ENCODE data around the gene MBP. TPM values are rescaled to one million over a fixed set of nuclear protein-coding genes. Genes with fewer than 3 reads are reported as not detected.

The MBP gene
- total RNA-seq, 1 experiment from 2014 or later = 88.8 TPM

DNA sequence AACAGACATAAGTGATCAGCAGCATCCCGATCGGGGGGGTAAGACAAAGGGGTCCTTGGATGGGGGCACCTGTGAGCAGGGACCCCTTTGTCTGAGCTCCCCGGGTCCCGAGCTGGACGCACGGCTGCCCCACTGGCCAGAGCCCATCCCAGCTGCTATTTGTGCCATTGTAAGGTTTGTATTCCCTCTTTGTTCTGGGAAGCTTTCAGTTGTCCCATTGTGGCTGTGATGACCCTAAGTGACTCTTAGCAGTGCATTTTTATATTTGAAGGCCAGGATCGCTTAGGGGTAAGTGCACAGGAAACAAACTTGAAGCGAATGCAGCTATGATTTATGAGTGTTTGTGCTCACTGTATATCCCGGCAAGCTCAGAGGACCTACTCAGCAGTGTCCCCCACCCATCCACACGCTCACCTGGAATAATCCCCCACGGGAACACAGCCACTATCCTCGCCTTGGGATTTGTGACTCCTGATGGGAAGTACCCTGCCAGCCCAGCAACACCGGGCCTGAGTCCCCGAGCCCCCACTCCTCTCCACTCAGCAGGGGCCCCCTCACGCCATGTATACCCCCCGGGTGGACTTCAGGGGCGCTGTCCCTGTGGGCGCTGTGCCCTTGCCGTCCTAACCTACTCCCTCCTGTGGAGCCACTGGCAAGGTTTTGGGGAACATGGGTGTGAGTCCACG, 80.1 kb downstream of the MBP start:
- no peaks in the 10 kb centered on the region for H3K27me3 ChIP-seq (ENCODE audit: control insufficient read depth, insufficient read depth, low read length)
- CTCF ChIA-PET = interaction anchor here (0.7 kb wide), 1 partner anchor 228 kb away, joined by 3 read pairs; no protein-coding TSS in a partner anchor

DNA sequence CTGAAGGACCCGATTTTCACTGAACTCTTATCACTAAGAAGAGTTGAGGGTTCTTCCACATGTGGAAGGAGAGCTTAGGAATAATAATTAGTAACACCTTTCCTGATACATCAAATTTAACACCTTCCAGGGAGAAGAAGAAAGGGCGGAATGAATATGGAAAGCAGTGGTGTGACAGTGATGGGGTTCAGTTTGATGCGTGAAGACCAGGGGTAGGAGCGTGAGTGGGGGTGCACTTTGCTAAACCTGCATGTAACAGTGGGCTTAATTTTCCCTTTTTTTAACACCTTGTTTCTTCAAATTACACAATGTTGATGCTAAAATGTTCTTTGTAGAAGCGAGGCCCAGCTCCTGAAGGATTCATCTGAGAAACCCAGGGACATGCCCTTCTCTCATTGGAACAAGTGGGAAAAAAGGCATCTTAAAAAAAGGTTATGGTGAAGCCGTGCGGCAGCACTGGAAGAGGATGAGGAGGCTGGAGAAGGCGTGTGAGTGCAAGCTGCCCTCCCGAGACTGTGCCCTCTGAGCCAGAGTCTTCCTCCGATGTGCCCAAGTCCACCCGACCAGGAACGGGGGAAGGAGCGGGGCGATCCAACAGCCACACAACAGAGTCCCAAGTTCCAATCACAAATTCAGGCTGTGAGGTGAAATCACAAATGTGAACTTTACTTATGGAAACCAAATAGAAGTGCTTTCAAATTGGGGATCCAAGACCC, 80.8 kb downstream of the MBP start:
- in situ Hi-C loops (cut with HindIII; ENCODE audit: low pct_unique_long_range_greater_than_20kb, low sequenced_read_pairs) = no loop called here
- POLR2A ChIA-PET = no interaction called here

More for the DNA sequence above, 80.1 kb downstream of the MBP start:
- H3K4me3 ChIP-seq (ENCODE audit: low read depth in 2 of 2, low read length in 2 of 2) = no peak overlapping the region
- ATAC-seq = no peak
- no peak for DNase-seq (ENCODE audit: low read depth, low spot score)
- POLR2A ChIA-PET = no interaction called here
- no peaks in the 10 kb centered on the region for H3K36me3 ChIP-seq (ENCODE audit: control insufficient read depth, insufficient read depth, low read length)
- H3K4me1 ChIP-seq (ENCODE audit: control insufficient read depth, insufficient read depth, low read length) = peaks cover 46% of the 10 kb centered on the region
- intact Hi-C loops (cut with micrococcal nuclease; ENCODE audit: unreplicated experiment) = no loop called here
- TF ChIP-seq POLR2AphosphoS5 (IDR thresholded peaks at IDR 0.05; ENCODE audit: low read depth, low read length) = no peak
- TF ChIP-seq, protein P1, sequence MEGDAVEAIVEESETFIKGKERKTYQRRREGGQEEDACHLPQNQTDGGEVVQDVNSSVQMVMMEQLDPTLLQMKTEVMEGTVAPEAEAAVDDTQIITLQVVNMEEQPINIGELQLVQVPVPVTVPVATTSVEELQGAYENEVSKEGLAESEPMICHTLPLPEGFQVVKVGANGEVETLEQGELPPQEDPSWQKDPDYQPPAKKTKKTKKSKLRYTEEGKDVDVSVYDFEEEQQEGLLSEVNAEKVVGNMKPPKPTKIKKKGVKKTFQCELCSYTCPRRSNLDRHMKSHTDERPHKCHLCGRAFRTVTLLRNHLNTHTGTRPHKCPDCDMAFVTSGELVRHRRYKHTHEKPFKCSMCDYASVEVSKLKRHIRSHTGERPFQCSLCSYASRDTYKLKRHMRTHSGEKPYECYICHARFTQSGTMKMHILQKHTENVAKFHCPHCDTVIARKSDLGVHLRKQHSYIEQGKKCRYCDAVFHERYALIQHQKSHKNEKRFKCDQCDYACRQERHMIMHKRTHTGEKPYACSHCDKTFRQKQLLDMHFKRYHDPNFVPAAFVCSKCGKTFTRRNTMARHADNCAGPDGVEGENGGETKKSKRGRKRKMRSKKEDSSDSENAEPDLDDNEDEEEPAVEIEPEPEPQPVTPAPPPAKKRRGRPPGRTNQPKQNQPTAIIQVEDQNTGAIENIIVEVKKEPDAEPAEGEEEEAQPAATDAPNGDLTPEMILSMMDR (IDR thresholded peaks at IDR 0.05) = no peak
- no peak for TF ChIP-seq SIN3A (IDR thresholded peaks at IDR 0.05; ENCODE audit: borderline replicate concordance, insufficient read depth, low read depth, low read length)
- TF ChIP-seq, protein P2, sequence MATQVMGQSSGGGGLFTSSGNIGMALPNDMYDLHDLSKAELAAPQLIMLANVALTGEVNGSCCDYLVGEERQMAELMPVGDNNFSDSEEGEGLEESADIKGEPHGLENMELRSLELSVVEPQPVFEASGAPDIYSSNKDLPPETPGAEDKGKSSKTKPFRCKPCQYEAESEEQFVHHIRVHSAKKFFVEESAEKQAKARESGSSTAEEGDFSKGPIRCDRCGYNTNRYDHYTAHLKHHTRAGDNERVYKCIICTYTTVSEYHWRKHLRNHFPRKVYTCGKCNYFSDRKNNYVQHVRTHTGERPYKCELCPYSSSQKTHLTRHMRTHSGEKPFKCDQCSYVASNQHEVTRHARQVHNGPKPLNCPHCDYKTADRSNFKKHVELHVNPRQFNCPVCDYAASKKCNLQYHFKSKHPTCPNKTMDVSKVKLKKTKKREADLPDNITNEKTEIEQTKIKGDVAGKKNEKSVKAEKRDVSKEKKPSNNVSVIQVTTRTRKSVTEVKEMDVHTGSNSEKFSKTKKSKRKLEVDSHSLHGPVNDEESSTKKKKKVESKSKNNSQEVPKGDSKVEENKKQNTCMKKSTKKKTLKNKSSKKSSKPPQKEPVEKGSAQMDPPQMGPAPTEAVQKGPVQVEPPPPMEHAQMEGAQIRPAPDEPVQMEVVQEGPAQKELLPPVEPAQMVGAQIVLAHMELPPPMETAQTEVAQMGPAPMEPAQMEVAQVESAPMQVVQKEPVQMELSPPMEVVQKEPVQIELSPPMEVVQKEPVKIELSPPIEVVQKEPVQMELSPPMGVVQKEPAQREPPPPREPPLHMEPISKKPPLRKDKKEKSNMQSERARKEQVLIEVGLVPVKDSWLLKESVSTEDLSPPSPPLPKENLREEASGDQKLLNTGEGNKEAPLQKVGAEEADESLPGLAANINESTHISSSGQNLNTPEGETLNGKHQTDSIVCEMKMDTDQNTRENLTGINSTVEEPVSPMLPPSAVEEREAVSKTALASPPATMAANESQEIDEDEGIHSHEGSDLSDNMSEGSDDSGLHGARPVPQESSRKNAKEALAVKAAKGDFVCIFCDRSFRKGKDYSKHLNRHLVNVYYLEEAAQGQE (IDR thresholded peaks at IDR 0.05; ENCODE audit: insufficient read depth in 1 of 2, low read depth in 2 of 2, low read length in 1 of 2) = no peak
- no peak for TF ChIP-seq TCF7L2 (IDR thresholded peaks at IDR 0.05; ENCODE audit: low read depth, low read length)
- no peaks in the 10 kb centered on the region for H3K9me3 ChIP-seq (ENCODE audit: control insufficient read depth, insufficient read depth, low read depth, low read length)
- in situ Hi-C loops (cut with HindIII; ENCODE audit: low pct_unique_long_range_greater_than_20kb, low sequenced_read_pairs) = no loop called here
- no TSS peak for BruUV-seq (replicated peaks)
- peak overlapping the region; percentile 52 for H3K27ac ChIP-seq (ENCODE audit: low read length)

More for the DNA sequence above, 80.8 kb downstream of the MBP start:
- Histone ChIP-seq H3K27ac (ENCODE audit: low read length) (no peak overlapping the region), H3K4me1 (ENCODE audit: control insufficient read depth, insufficient read depth, low read length) (peaks cover 39% of the 10 kb centered on the region), H3K27me3 (ENCODE audit: control insufficient read depth, insufficient read depth, low read length) (no peaks in the 10 kb centered on the region), H3K9me3 (ENCODE audit: control insufficient read depth, insufficient read depth, low read depth, low read length) (no peaks in the 10 kb centered on the region), H3K36me3 (ENCODE audit: control insufficient read depth, insufficient read depth, low read length) (no peaks in the 10 kb centered on the region), H3K4me3 (ENCODE audit: low read depth in 2 of 2, low read length in 2 of 2) (no peak overlapping the region)
- TF ChIP-seq, protein P1 (IDR thresholded peaks at IDR 0.05) = no peak
- TF ChIP-seq POLR2AphosphoS5 (IDR thresholded peaks at IDR 0.05; ENCODE audit: low read depth, low read length) = no peak
- no peak for TF ChIP-seq TCF7L2 (IDR thresholded peaks at IDR 0.05; ENCODE audit: low read depth, low read length)
- no peak for TF ChIP-seq SIN3A (IDR thresholded peaks at IDR 0.05; ENCODE audit: borderline replicate concordance, insufficient read depth, low read depth, low read length)
- TF ChIP-seq, protein P2 (IDR thresholded peaks at IDR 0.05; ENCODE audit: insufficient read depth in 1 of 2, low read depth in 2 of 2, low read length in 1 of 2) = no peak
- BruUV-seq (replicated peaks) = no TSS peak
- ATAC-seq (no peak), DNase-seq (ENCODE audit: low read depth, low spot score) (no peak)
- intact Hi-C loops (cut with micrococcal nuclease; ENCODE audit: unreplicated experiment) = no loop called here
- CTCF ChIA-PET = interaction anchor here (0.7 kb wide), 1 partner anchor 228 kb away, joined by 3 read pairs; no protein-coding TSS in a partner anchor
